Heart left ventricle (tissue), 13 donors: Measurements from ENCODE around the gene CAPN12.
"Not testable (repeated sequence)": the region's sequence is repeated elsewhere in the genome, so short reads cannot be mapped to it uniquely, and the experiment has no call there.

ENCODE experiments used
- POLR2A ChIP-seq, 2 donors: fragments of 450-650 bp; IDR thresholded peaks; one replicate each; pipeline ENCODE4 v1.6.1; 2017; ENCODE audit warnings: antibody characterized with exemption in 2 of 2, mild to moderate bottlenecking in 2 of 2, moderate library complexity in 2 of 2
- TF ChIP-seq, protein P1 (sequence below), 12 donors: fragments of 200-600 bp; sonication (generic) in 4 of 12; IDR thresholded peaks; one replicate each; pipeline versions ENCODE4 v1.5.0 to v1.8.0; 2018 to 2022; ENCODE audit warnings: antibody characterized with exemption in 12 of 12, mild to moderate bottlenecking in 5 of 12
- donor health status: ischemic (EF 13 %, LVEDD 7.1; RV severe dilation, severe dysfunction).
- donor health status: DM: no; HTN: yes; CAD: no.
- donor health status: DM: no; HTN: no; CAD: no.
- donor health status: ischemic (EF 25% LVEDD 6.9; RV normal size, moderate dysfunction).
- donor health status: ischemic (EF 25% LVEDD 5.7; RV mildly dilated, moderate dysfunction).
- donor health status: ischemic (EF 35%, LVEDD 5.7; RV mildly dilated, moderate dysfunction).
- donor health status: nonischemic (EF 11% LVEDD 7.7; RV severe dilation, severe dysfunction).
- donor health status: DM: yes; HTN: yes; CAD: no.
- donor health status: PGD.
- donor health status: ischemic (EF 29% LVEDD 5.4; RV normal size, mild dysfunction).
- donor health status: nonischemic (EF 23%, LVEDD 6.1; RV moderate dilation, normal function).

DNA sequence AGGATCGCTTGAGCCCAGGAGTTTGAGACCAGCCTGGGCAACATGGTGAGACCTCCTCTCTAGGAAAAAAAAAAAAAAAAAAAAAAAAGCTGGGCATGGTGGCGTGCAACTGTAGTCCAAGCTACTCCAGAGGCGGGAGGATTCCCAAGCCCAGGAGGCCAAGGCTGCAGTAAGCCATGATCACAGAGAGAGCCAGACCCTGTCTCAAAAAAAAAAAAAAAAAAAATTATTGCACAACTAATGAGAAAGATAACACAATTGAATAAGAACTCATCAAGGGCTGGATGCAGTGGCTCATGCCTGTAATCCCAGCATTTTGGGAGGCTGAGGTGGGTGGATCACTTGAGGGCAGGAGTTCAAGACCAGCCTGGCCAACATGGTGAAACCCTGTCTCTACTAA lies 41.8 kb upstream of the CAPN12 start:
- TF ChIP-seq, protein P1, sequence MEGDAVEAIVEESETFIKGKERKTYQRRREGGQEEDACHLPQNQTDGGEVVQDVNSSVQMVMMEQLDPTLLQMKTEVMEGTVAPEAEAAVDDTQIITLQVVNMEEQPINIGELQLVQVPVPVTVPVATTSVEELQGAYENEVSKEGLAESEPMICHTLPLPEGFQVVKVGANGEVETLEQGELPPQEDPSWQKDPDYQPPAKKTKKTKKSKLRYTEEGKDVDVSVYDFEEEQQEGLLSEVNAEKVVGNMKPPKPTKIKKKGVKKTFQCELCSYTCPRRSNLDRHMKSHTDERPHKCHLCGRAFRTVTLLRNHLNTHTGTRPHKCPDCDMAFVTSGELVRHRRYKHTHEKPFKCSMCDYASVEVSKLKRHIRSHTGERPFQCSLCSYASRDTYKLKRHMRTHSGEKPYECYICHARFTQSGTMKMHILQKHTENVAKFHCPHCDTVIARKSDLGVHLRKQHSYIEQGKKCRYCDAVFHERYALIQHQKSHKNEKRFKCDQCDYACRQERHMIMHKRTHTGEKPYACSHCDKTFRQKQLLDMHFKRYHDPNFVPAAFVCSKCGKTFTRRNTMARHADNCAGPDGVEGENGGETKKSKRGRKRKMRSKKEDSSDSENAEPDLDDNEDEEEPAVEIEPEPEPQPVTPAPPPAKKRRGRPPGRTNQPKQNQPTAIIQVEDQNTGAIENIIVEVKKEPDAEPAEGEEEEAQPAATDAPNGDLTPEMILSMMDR (IDR thresholded peaks at IDR 0.05) = not testable (repeated sequence)
- TF ChIP-seq POLR2A (IDR thresholded peaks at IDR 0.05) = not testable (repeated sequence)
